Cerebellar cortex (tissue), 1 donor: ENCODE results near the gene APBA2.

Experiments
- DNase-seq: peaks from one replicate; pipeline ENCODE4 v3.0.0-alpha.2; 2015; ENCODE audit warnings: low spot score

APBA2 gene

DNA sequence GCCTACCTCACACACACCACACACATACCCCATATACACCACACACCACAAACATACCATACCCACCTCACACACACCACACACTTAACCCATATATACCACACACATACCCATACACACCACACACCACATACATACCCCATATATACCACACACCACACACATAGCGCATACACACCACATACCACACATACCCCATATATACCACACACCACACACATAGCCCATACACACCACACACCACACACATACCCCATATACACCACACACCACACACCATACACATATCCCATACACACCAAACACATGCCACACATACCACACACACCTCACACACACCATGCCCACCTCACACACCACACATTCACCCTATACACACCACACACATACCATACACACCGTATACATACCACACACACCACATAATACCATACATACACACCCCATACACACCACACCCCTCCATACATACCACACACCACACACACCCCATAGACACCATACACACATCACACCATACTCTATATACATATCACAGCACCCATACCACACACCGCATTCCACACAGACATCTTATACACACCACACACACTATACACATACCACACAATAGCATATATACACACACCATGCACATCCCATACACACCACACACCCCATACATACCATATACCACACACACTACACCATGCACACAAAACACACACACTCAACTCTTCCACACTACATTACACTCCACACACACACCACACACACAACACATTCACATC, 29.5 kb downstream of the APBA2 start:
- DNase-seq = no peak

GRCh38 chr15:28915935-28916334, 30.2 kb downstream of the APBA2 start:
- no peak for DNase-seq

DNA sequence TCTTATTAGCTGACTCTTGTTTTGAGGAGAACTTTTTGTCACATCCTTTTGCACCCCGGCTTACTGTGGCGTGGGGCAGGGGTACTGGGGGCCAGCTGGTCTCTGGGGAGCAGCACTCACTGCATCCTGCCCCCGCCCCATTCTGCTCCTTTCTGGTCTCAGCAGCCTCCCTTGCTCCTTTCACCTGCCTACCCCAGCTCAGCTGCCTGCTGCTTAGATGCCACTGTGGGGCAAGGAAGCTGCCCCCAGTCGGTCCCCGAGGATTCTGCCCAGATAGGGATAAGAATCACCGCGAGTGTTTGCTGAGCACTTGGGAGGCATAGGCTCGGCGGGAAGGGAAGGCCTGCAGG, 32.0 kb downstream of the APBA2 start:
- no peak for DNase-seq

DNA sequence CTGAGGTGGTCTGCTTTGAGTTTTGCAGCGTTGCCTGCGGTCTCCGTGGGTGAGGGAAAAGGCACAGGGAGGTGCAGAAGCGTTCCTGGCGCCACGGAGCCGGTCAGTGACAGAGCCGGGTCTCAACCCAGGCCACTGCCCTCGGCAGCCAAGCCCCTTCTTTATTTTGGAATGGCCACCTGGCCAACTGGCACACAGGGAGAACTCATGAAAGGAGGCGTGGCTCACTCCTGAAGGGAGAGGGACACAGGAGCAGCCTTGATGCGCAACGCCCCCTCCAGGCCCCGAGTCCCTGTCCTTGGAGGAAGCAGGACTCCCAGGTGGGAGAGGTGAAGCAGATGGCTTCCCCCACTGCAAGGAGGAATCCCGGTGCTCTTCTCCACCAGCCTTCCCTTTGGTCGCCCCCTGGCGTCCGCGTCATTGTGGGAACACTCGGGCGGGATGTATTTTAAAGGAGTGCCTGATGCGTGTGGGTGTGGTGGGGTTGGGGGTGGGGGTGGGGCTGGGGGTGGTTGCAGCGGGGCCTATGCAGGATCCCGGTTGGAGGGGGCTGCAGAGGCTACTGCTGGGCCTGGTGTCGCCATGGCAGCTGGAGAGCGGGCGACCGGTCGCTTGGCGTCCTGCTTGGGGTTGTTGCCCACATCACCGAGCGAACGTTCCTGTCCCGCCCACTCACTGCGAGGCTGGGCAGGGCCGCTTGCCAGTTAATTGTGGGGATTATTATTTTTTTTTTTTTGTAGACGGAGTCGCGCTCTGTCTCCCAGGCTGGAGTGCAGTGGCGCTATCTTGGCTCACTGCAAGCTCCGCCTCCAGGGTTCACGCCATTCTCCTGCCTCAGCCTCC, 32.6 kb downstream of the APBA2 start:
- DNase-seq = peak; percentile 80

DNA sequence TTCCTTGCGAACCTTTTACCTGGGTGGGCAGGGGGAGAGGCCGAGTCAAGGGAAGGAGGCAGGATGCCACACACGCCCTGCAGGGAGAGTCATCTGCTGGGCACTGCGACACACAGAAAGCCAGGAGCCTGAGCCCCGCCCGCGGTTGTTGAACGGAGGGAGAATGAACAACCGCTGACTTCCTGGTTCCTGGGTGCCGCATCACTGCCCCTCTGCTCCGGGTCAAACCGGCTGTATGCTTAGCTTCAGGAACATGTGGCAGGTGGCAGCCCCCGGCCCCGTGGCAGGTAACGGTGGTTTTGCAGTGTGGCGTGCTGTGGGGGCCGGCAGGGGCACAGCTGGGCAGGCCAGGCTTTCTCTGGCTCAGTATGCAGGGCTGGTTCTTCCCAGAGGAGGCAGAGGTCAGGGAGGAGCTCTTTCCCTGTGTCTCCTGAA, 33.4 kb downstream of the APBA2 start:
- DNase-seq = no peak

- DNase-seq = no peak
These were observed 34.2 kb downstream of the APBA2 start for GRCh38 chr15:28919679-28920655.

DNA sequence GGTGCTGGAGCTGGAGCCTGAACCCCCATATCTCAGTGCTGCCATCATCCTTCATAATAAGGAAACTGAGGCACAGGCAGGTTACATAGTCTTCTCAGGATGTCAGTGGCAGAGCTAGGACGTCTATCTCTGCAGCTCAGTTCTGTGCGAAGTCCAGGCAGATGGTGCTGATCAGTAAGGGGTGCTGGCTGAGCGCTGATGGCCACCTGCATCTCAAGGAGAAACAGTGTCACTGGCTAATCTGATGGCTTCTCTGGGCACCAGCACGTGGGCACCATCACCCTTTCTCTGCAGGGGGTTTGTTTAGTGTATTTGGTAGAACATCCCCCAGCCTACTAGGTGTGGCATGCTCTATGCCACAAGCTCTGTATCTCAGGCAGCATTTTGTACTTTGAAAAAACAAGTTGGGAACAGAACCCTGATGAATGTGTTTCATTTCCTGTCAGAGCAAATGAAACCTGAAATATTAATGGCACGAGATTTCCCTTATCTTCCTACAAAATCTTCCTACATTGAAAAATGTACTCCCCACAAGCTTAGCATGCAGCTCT, 35.1 kb downstream of the APBA2 start:
- no peak for DNase-seq

GRCh38 chr15:28921336-28921735, 35.6 kb downstream of the APBA2 start:
- DNase-seq = no peak

GRCh38 chr15:28921919-28922706, 36.3 kb downstream of the APBA2 start:
- no peak for DNase-seq

DNA sequence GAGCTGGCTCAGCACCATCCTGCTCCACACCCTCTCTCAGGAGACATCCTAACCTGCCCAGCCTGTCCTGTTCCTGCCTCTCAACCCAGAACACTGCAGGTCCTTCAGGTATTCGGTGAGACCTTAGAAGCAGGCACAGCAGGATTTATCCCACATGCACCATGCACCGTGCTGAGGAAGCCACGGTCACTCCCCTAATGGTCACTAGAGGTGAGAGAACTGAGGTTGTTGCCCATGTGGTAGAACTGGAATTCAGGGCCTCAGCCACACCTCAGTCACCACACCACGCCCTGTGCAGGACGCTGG, 36.9 kb downstream of the APBA2 start:
- no peak for DNase-seq

DNA sequence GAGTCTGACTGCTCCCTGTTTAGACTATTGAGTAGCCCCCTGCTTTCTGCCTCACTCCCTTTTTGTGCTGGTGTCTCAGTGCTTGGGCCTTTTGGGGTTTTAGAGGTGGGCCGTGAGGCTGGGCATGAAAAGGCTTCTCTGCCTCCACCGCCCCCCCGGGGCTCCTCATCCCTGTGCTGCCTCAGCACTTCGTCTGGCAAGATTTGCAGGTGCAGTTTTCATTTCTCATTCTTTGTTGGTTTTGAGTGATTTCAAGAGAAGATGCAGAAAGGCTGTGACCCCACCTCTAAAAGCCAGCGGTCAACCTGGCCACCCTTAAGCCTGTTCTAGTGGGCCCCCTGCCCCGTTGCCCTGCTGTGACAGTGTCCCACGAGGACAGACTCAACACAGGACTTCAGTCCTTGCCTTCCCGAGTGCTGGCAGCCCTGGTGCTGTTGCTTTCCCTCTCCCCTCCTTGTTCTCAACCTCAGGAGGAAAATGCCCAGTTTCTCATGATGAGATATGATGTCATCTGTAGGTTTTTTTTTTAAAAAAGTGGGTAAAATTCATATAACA, 38.0 kb downstream of the APBA2 start:
- DNase-seq = no peak

DNA sequence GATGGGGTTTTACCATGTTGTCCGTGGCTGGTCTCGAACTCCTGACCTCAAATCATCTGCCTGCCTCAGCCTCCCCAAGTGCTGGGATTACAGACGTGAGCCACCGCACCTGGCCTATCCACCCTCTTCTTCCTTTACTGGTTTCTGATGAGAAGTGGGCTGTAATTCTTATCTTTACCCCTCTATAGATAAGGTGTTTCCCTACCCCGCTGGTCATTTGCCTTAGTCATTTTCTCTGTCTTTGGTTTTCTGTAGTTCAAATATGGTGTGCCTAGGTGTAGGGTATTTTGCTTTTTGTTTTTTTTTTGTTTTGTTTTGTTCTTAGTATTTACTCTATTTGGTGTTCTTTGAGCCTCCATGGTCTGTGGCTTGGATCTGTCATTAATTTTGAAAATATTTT, 41.3 kb downstream of the APBA2 start:
- no peak for DNase-seq

- no peak for DNase-seq
These were observed 43.4 kb downstream of the APBA2 start for GRCh38 chr15:28929200-28929599.

- no peak for DNase-seq
These were observed 44.2 kb downstream of the APBA2 start for GRCh38 chr15:28930011-28930410.

GRCh38 chr15:28930476-28931291, 44.9 kb downstream of the APBA2 start:
- no peak for DNase-seq

- DNase-seq = no peak
These were observed 46.1 kb downstream of the APBA2 start for GRCh38 chr15:28931828-28932227.

DNA sequence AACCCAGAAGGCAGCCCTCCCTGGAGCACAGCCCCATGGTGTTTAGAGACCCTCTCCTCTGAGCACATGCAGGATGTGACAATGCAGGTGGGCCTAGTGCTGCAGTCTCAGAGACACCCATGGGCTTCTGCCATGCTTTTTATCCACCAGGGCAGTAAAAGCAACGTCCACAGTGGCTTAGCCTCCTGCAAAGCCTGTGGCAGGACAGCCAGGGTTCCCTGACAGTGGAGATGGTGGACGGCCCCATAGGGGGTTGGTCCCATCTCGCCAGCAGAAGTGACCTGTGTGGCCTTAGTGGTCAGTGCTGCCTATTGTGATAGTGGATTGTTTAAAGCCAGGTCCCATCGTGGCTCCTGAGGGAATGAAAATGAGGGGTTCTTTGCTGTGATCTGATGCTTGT, 46.6 kb downstream of the APBA2 start:
- DNase-seq = no peak

DNA sequence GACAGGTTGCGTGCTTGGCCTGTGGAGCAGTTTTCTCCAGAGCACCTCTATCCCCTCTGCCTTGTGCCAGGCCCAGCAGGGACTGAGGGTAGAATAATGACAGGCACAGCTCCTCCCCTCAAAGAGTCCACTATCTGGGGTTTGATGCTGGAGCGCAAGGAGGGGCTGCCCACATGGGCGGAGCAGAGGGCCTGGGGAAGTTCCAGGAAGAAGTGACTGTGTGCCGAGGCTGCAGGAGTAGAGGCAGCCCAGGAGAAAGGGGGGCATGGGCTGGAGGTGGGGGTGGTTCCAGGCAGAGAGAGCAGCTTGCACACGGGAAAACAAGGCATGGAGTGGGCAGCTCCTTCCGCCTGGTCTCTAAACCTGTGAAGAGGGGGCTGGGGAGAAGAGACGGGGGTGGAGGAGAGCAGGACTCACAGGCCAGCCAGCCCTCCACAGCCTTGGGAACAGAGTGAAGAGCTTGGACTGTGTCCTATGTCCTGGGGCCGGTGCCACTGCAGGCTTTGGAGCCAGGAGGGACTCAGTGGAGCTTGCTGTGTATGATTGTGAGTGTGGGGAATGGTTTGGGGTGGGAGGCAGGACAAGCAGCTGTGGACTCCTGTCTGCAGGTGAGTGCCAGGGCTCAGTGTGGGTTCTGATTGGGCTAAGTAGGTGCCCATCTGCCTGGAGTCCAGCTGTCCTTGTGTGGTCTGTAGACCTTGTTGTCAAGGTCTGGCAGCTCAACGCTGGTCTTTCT, 48.1 kb downstream of the APBA2 start:
- no peak for DNase-seq

DNA sequence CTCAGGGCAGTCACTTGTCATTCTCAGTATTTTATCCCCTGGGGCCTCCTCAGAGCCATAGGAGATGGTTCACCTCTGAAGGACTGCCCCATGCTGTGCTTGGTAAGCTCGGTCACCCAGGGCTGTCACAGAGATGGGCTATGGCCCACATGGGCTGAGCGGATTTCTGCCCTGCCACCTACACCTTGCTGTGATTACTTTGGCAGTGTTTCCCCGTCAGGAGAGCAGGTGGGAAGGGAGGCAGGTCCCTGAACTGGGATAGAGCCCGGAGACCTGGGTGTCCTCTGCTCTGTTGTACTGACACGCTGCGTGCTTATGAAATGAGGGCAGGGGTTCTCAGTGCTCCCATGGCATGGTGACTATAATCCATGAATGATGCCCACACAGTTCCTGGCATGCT, 48.9 kb downstream of the APBA2 start:
- no peak for DNase-seq
